H4 (cell line): ENCODE results near the gene HLA-DMB. TPM values are rescaled to one million over a fixed set of nuclear protein-coding genes. Genes with fewer than 3 reads are reported as not detected.
"Not testable (repeated sequence)": the region's sequence is repeated elsewhere in the genome, so short reads cannot be mapped to it uniquely, and the experiment has no call there.

Experiments used
- DNase-seq: peaks from one replicate; pipeline ENCODE4 v3.0.0-alpha.2; 2015; ENCODE audit warnings: low spot score
- total RNA-seq: library from RNA; depleted of rRNA; stranded (reverse); fragments of >200 nt; shearing (Covaris generic); gene quantifications from 2 replicates; pipeline ENCODE4 v1.2.3, GENCODE V29; 2014

Gene HLA-DMB
- total RNA-seq, 1 experiment from 2014 or later = 4.5 TPM

- no peak for DNase-seq
Measured at GRCh38 chr6:32950010-32950409, 9.2 kb upstream of the HLA-DMB start.

GRCh38 chr6:32949113-32949512 is 8.3 kb upstream of the HLA-DMB start:
- DNase-seq = no peak

GRCh38 chr6:32947552-32948465 is 7.0 kb upstream of the HLA-DMB start:
- no peak for DNase-seq

- no peak for DNase-seq
Measured at GRCh38 chr6:32946893-32947292, 6.1 kb upstream of the HLA-DMB start.

GRCh38 chr6:32945953-32946352 is 5.1 kb upstream of the HLA-DMB start:
- DNase-seq = no peak

GRCh38 chr6:32945108-32945760 is 4.4 kb upstream of the HLA-DMB start:
- DNase-seq = peak; percentile 77

- DNase-seq = no peak
Measured at GRCh38 chr6:32943864-32944649, 3.2 kb upstream of the HLA-DMB start.

GRCh38 chr6:32942555-32943123 is 1.8 kb upstream of the HLA-DMB start:
- not testable (repeated sequence) for DNase-seq

GRCh38 chr6:32941214-32941768 is 463 bp upstream of the HLA-DMB start:
- no peak for DNase-seq

GRCh38 chr6:32938494-32938893 is 2.3 kb downstream of the HLA-DMB start:
- DNase-seq = no peak

GRCh38 chr6:32937230-32937633 is 3.6 kb downstream of the HLA-DMB start:
- DNase-seq = no peak

- no peak for DNase-seq
Measured at GRCh38 chr6:32936239-32937152, 4.3 kb downstream of the HLA-DMB start.

- DNase-seq = no peak
Measured at GRCh38 chr6:32935551-32936238, 5.1 kb downstream of the HLA-DMB start.

GRCh38 chr6:32933661-32934085 is 7.2 kb downstream of the HLA-DMB start:
- peak; percentile 60 for DNase-seq

- DNase-seq = no peak
Measured at GRCh38 chr6:32932132-32932868, 8.5 kb downstream of the HLA-DMB start.

- DNase-seq = no peak
Measured at GRCh38 chr6:32931211-32931610, 9.6 kb downstream of the HLA-DMB start.

- DNase-seq = no peak
Measured at GRCh38 chr6:32922083-32922482, 18.7 kb downstream of the HLA-DMB start.

- no peak for DNase-seq
Measured at GRCh38 chr6:32920715-32921114, 20.1 kb downstream of the HLA-DMB start.

- no peak for DNase-seq
Measured at GRCh38 chr6:32912951-32913350, 27.9 kb downstream of the HLA-DMB start.
